GM18508 (cell line): ENCODE data around the gene MT1E.
"Not testable (repeated sequence)": the region's sequence is repeated elsewhere in the genome, so short reads cannot be mapped to it uniquely, and the experiment has no call there.

Experiments
- ATAC-seq: cut with Tn5 transposase; IDR thresholded peaks from one replicate; pipeline ENCODE4 v1.9.1; 2021; ENCODE audit warnings: moderate number of reproducible peaks; ENCODE audit not compliant: insufficient read depth, unreplicated experiment

Gene MT1E

GRCh38 chr16:56669005-56669839, 43.6 kb downstream of the MT1E start, which contains the start of gene MT1H:
TSS of gene MT1H (plus strand) at chr16:56669814. CDS start at chr16:56669885, 71 bp downstream.
- ATAC-seq, result no peak

- ATAC-seq, result no peak
Observed at GRCh38 chr16:56669840-56670619, 44.4 kb downstream of the MT1E start.

- no peak for ATAC-seq
Observed at GRCh38 chr16:56670620-56670934, 45.0 kb downstream of the MT1E start.

- ATAC-seq, result not testable (repeated sequence)
Observed at GRCh38 chr16:56671691-56672090, 46.1 kb downstream of the MT1E start.

GRCh38 chr16:56672171-56672570, 46.6 kb downstream of the MT1E start:
- ATAC-seq, result not testable (repeated sequence)

- ATAC-seq, result no peak
Observed at GRCh38 chr16:56672761-56673536, 47.4 kb downstream of the MT1E start.

GRCh38 chr16:56673921-56674320, 48.3 kb downstream of the MT1E start:
- no peak for ATAC-seq

- not testable (repeated sequence) for ATAC-seq
Observed at GRCh38 chr16:56674570-56674969, 49.0 kb downstream of the MT1E start.

GRCh38 chr16:56675685-56676210, 50.2 kb downstream of the MT1E start:
- no peak for ATAC-seq
